CD4-positive, alpha-beta T cell (primary cell): ENCODE measurements around the gene WDFY3. TPM values are rescaled to one million over a fixed set of nuclear protein-coding genes. Genes with fewer than 3 reads are reported as not detected.

Source experiments
- ATAC-seq: fragments of 200-7000 bp; cut with Tn5 transposase; one replicate; pipeline ENCODE4 v1.10.0; 2022; ENCODE audit warnings: mild to moderate bottlenecking; ENCODE audit not compliant: poor library complexity
- CTCF ChIA-PET: fragments of 350-600 bp; sonication (Branson Sonifier 250); formaldehyde crosslinking; loops from one replicate; lab custom pipeline; 2021; ENCODE audit warnings: antibody characterized with exemption, inconsistent platforms; lab: Charles Lee
- POLR2A ChIA-PET: fragments of 350-600 bp; sonication (Branson Sonifier 250); formaldehyde crosslinking; loops from one replicate; lab custom pipeline; 2021; ENCODE audit warnings: antibody characterized with exemption, inconsistent platforms; lab: Charles Lee
- DNase-seq, 14 experiments: peaks; one replicate each; pipeline ENCODE4 v3.0.0-alpha.2; 2013 to 2020; ENCODE audit warnings: mixed read lengths in 2 of 14
- H3K27ac ChIP-seq, 2 donors: one replicate each; pipeline versions ENCODE4 v1.5.1 to v1.7.0; 2013; ENCODE audit warnings: low read length in 2 of 2, low read depth in 1 of 2, mild to moderate bottlenecking in 1 of 2
- H3K27me3 ChIP-seq, 2 experiments: 1 replicate in 1 of 2; 2 replicates in 1 of 2; pipeline versions ENCODE4 v1.6.1 to v1.7.0; 2013; ENCODE audit warnings: low read length in 2 of 2, control low read depth in 1 of 2, mild to moderate bottlenecking in 1 of 2, moderate library complexity in 1 of 2; ENCODE audit not compliant: insufficient read depth in 2 of 2, control insufficient read depth in 1 of 2
- H3K36me3 ChIP-seq: one replicate; pipeline ENCODE4 v1.6.1; 2013; ENCODE audit warnings: low read length, control low read depth; ENCODE audit not compliant: insufficient read depth
- H3K4me1 ChIP-seq: one replicate; pipeline ENCODE4 v1.6.1; 2013; ENCODE audit warnings: low read length, control low read depth; ENCODE audit not compliant: insufficient read depth
- H3K4me3 ChIP-seq: one replicate; pipeline ENCODE4 v1.5.1; 2013; ENCODE audit warnings: mild to moderate bottlenecking, low read length, moderate library complexity
- H3K9me3 ChIP-seq, 2 experiments: 1 replicate in 1 of 2; 2 replicates in 1 of 2; pipeline versions ENCODE4 v1.6.1 to v1.7.0; 2013; ENCODE audit warnings: low read length in 2 of 2, mild to moderate bottlenecking in 2 of 2, control low read depth in 1 of 2, moderate library complexity in 1 of 2; ENCODE audit not compliant: control insufficient read depth in 1 of 2, insufficient read depth in 1 of 2
- H3K27ac Mint-ChIP-seq: one replicate; pipeline ENCODE4 v1.8.0; 2020; ENCODE audit warnings: mixed read lengths
- H3K27me3 Mint-ChIP-seq: one replicate; pipeline ENCODE4 v1.8.0; 2021; ENCODE audit warnings: mixed read lengths
- H3K36me3 Mint-ChIP-seq: one replicate; pipeline ENCODE4 v1.8.0; 2021; ENCODE audit warnings: low read depth, mixed read lengths
- H3K4me1 Mint-ChIP-seq: one replicate; pipeline ENCODE4 v1.8.0; 2021; ENCODE audit warnings: low read depth, mixed read lengths
- H3K4me3 Mint-ChIP-seq: one replicate; pipeline ENCODE4 v1.8.0; 2020; ENCODE audit warnings: mild to moderate bottlenecking, mixed read lengths
- H3K9me3 Mint-ChIP-seq: one replicate; pipeline ENCODE4 v1.8.0; 2020; ENCODE audit warnings: mixed read lengths
- intact Hi-C, 2 experiments: fragments of 100-400 bp; cut with DNase I in 1 of 2; cut with micrococcal nuclease in 1 of 2; formaldehyde crosslinking; loops; one replicate each; pipeline versions ENCODE4 v1.15.1 to v1.9.0; 2023 to 2025; cut with DNase I, micrococcal nuclease
- total RNA-seq, 174 experiments: library from RNA in 2 of 174; stranded (reverse) in 2 of 174; gene quantifications; one replicate each; pipeline ENCODE4 v1.2.3 and lab custom pipeline; 2021 to 2026
- TF ChIP-seq, protein P1 (sequence below): fragments of 200-600 bp; IDR thresholded peaks from one replicate; pipeline ENCODE4 v1.8.0; 2022; ENCODE audit warnings: antibody characterized with exemption, mild to moderate bottlenecking

WDFY3 gene
- total RNA-seq, 2 experiments from 2014 or later: 0.60 to 0.75 TPM

DNA sequence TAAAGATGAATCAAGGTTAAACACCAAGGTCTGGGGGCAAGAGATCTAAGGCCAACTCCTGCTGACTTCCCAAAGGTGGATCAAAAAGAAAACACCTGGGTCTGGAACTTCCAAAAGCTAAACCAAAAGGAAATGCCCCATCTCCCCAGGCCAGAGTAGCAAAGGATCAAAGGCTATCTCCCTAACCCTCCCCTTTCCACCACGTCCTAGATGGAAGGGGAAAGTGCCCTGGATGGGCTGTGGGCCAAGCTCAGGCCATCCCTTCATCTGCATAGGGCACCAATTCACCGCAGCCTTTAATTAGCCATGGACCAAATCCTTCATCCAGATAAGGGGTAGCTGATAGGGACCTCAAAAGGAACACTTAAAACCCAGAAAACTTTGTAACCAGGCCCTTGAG lies 100.2 kb downstream of the WDFY3 start:
- no peaks in the 10 kb centered on the region for H3K36me3 Mint-ChIP-seq
- no peak for ATAC-seq

DNA sequence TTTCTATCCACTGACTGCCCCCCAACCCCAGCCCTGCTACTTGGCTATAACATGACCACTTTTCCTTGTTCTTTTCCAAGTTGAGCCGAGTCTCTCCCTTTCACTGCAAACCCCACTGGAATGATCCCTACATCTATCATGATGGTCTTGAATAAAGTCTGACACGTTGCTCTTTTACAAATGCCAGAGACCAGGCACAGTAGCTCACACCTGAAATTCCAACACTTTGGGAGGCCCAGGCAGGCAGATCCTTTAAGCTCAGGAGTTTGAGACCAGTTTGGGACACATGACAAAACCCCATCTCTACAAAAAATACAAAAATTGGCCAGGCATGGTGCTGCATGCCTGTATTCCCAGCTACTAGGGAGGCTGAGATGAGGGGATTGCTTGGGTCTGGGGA lies 100.9 kb downstream of the WDFY3 start:
- Mint-ChIP-seq H3K27me3 (no peaks in the 10 kb centered on the region), H3K9me3 (no peaks in the 10 kb centered on the region), H3K36me3 (no peaks in the 10 kb centered on the region), H3K27ac (no peak overlapping the region), H3K4me3 (no peak overlapping the region), H3K4me1 (no peaks in the 10 kb centered on the region)
- Histone ChIP-seq H3K27me3 (no peaks in the 10 kb centered on the region), H3K36me3 (no peaks in the 10 kb centered on the region), H3K9me3 (peaks cover 0 to 6% of the 10 kb centered on the region in 2 experiments), H3K27ac (no peak overlapping the region), H3K4me3 (no peak overlapping the region), H3K4me1 (no peaks in the 10 kb centered on the region)
- TF ChIP-seq, protein P1, sequence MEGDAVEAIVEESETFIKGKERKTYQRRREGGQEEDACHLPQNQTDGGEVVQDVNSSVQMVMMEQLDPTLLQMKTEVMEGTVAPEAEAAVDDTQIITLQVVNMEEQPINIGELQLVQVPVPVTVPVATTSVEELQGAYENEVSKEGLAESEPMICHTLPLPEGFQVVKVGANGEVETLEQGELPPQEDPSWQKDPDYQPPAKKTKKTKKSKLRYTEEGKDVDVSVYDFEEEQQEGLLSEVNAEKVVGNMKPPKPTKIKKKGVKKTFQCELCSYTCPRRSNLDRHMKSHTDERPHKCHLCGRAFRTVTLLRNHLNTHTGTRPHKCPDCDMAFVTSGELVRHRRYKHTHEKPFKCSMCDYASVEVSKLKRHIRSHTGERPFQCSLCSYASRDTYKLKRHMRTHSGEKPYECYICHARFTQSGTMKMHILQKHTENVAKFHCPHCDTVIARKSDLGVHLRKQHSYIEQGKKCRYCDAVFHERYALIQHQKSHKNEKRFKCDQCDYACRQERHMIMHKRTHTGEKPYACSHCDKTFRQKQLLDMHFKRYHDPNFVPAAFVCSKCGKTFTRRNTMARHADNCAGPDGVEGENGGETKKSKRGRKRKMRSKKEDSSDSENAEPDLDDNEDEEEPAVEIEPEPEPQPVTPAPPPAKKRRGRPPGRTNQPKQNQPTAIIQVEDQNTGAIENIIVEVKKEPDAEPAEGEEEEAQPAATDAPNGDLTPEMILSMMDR: no peak
- CTCF ChIA-PET: no interaction called here
- no peak for DNase-seq
- POLR2A ChIA-PET: no interaction called here
- ATAC-seq: no peak
- intact Hi-C loops: no loop called here

More for the DNA sequence above, 100.2 kb downstream of the WDFY3 start:
- H3K4me3 Mint-ChIP-seq: no peak overlapping the region
- H3K27ac ChIP-seq: no peak overlapping the region
- no peak for DNase-seq
- no peaks in the 10 kb centered on the region for H3K27me3 Mint-ChIP-seq
- no peak overlapping the region for H3K27ac Mint-ChIP-seq
- peaks cover 0 to 3% of the 10 kb centered on the region in 2 experiments for H3K9me3 ChIP-seq
- TF ChIP-seq, protein P1: no peak
- H3K4me3 ChIP-seq: no peak overlapping the region
- H3K4me1 ChIP-seq: no peaks in the 10 kb centered on the region
- H3K36me3 ChIP-seq: no peaks in the 10 kb centered on the region
- no peaks in the 10 kb centered on the region for H3K9me3 Mint-ChIP-seq
- POLR2A ChIA-PET: no interaction called here
- no peaks in the 10 kb centered on the region for H3K4me1 Mint-ChIP-seq
- CTCF ChIA-PET: no interaction called here
- H3K27me3 ChIP-seq: no peaks in the 10 kb centered on the region
- intact Hi-C loops: no loop called here

DNA sequence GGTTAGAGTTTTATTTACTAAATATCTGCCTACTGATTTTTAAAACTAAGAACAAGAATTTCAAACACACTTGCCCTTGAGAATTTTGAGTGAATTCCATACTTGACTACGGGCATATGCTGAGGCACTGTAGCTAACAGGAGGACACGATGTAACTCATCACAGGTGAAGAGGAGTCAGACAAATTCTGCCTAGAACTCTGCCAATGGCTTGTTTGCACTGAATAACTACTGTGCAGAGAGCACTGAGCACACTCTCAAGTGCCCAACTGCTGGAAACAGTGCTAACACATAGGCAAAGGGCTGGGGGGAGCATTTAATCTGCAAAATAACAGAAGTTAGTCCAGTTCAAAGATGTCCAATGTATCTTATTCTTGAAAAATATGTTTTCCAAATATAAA lies 104.4 kb downstream of the WDFY3 start:
- Mint-ChIP-seq H3K9me3 (no peaks in the 10 kb centered on the region), H3K27ac (no peak overlapping the region), H3K4me1 (no peaks in the 10 kb centered on the region), H3K27me3 (no peaks in the 10 kb centered on the region), H3K36me3 (no peaks in the 10 kb centered on the region), H3K4me3 (no peak overlapping the region)
- no peaks in the 10 kb centered on the region for H3K36me3 ChIP-seq
- DNase-seq (no peak), ATAC-seq (no peak)
- no peak overlapping the region for H3K4me3 ChIP-seq
- intact Hi-C loops: no loop called here
- ChIA-PET CTCF (no interaction called here), POLR2A (no interaction called here)
- no peak overlapping the region for H3K27ac ChIP-seq
- peaks cover 0 to 9% of the 10 kb centered on the region in 2 experiments for H3K9me3 ChIP-seq
- no peaks in the 10 kb centered on the region for H3K4me1 ChIP-seq
- TF ChIP-seq, protein P1: no peak
- no peaks in the 10 kb centered on the region for H3K27me3 ChIP-seq
